GM18505 (cell line): Measurements from ENCODE around the gene ZIM2.
"Not testable (repeated sequence)": the region's sequence is repeated elsewhere in the genome, so short reads cannot be mapped to it uniquely, and the experiment has no call there.

Experiments used
- ATAC-seq: cut with Tn5 transposase; IDR thresholded peaks from one replicate; pipeline ENCODE4 v1.9.1; 2021; ENCODE audit not compliant: unreplicated experiment
- POLR2A ChIP-seq: IDR thresholded peaks from 4 replicates; pipeline ENCODE4 v1.6.1; 2011; ENCODE audit warnings: borderline replicate concordance; ENCODE audit not compliant: insufficient read depth, insufficient read length; ENCODE audit errors: extremely low read depth

Gene ZIM2

DNA sequence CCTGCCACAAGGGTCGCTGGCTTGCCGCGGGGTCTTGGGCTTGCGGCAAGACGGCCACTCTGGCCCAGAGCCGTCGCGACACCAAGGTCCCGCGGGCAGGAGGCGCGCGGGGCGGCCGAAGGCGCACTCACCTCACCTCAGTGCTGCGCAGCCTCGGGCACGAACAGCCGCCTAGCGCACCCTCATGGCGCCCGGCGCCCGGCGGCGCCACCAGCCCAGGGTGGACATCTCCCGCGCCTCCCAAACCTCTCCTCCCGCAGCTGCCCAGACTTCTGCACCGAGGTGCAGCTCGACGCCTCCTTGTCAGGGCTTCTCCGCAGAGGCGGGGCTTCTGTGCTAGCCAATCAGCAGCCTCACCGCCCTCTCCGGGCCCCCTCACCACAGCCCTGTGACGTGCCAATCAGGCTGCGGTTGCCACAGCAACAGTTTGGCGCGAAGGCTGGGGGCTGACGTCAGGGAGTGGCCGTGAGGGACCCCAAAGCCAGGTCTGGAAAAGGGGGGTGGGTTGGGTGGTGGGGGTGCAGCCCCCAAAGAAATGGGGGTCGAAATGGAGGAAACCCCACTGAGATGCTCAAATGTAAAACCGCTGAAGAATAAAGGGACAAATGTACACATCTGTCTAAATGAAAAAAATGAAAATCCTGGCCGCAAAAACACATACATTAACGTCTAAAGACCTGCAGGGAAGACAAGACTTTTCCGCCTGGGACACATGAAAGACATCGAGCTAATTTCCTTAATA is at the start of gene ZIM2, which contains the start of gene PEG3:
Gene ZIM2, minus strand, starts transcription at position 276 of the 742 bp plus-strand sequence. CDS start 16,449 bp downstream, outside the sequence.
Gene PEG3, minus strand, starts transcription at position 276 of the 742 bp plus-strand sequence. CDS start 16,071 bp downstream, outside the sequence.
- TF ChIP-seq POLR2A, result no peak
- ATAC-seq, result no peak

DNA sequence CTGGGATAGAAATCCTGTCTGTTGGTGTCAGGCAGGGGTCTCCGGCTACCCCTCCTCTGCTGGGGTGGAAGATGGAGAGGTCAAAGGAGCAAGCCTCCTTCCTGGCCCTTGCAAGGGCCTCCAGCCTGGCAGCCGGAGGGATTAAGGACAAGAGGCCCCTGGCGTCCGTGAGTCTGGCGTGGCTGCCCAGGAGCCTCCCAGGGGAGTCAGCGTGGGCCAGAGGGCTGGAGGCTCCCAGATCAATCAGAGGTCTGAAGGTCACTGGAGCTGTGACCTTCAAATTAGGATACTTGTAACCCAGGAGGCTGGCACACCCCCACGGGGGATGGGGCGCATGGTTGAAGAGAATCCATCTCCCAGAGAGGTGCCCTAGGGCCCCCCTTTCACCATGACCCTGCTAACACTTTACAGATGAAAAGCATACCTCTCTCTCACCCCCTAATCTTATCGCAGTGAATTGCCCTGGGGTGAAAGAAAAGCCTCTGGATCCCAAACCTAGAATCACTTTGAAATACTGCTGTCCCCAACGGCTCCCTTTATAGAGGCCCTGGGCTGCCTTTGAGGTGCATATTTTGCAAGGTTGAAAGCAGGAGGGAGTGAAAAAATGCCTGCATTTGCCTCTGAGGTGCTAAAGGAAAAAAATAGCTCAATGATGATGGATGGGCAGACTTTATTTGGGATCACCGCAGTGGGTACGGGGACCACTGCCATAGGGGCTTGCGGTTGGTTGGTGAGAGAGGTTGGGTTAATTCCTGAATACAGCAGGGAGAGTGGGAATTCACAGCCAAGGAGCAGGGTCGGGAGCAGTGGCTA is 44.9 kb upstream of the ZIM2 start:
- TF ChIP-seq POLR2A, result no peak
- no peak for ATAC-seq

DNA sequence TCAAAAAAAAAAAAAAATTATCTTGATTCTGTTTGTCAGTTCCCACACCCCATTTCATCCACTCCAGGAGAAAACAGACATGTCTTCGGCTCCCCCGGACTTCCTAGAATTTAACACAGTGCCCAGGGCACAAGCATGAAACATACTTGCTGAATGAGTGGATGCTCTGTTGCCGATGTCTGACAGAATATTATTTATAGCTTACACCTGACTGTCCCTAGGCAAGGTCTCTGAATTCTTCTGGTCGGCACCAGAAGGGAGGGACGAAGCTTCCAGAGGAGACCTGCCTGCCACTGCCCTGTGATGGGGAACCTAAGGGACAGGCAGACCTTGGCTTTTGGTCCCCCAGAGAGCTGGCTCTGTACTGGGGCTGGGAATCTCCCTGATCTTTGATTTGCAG is 43.9 kb upstream of the ZIM2 start:
- no peak for TF ChIP-seq POLR2A
- no peak for ATAC-seq

DNA sequence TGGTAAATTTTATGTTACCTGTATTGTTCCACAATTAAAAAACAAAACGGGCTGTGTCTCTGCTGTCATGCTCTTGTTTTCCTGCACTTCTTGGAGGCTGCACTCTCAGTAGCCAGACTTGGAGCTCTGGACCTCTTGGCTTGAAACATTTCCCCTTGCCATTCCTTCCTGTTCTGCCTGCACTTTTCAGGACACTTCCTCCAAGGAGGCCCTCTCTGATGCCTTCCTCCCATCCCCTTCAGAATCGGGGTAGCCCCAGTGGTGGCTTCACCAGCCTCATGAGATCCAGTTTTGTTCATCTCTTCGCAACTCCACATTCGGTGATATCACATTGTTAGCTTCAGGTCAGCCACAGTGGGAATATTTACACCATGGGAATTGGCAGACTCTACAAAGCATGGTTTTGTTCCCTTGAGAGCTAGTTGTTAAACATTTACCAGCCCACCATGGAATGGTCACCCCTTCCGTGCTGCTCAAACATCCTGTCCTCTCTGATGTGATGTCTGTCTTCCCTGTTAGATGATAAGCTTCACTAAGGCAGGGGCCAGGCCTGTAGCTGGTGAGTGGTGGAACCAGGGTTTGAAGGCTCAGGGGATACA is 40.2 kb upstream of the ZIM2 start:
- ATAC-seq, result no peak
- no peak for TF ChIP-seq POLR2A

DNA sequence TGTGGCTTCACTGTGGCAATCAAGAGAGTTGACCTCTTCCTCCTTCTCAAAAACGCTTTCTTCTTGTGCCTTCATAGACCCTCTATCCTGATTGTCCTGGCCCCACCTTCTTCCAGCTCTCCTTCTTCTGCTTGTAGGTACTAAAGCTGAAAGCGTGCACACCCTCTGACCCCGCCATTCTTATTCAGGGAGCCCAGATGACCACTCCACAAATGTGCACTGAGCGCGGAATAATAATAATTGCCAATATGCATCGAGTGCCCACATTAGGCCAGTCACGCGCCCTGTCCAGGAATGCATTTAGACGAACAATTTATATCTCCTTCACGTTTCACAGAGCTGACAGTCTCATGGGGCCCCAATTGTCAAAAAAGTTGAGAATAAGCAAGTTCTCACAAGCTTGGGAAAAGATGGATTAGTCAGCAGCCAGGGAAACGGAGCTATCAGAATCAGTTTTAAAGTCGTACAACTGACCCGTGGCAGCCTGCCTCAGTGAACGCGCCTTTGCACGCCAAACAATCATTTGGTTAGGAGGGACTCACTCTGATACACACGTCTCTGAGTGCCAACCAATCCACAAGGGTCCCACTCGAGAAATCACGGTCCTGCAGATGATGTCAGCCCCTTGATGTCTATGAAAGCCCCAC is 36.7 kb upstream of the ZIM2 start:
- TF ChIP-seq POLR2A, result no peak
- no peak for ATAC-seq

DNA sequence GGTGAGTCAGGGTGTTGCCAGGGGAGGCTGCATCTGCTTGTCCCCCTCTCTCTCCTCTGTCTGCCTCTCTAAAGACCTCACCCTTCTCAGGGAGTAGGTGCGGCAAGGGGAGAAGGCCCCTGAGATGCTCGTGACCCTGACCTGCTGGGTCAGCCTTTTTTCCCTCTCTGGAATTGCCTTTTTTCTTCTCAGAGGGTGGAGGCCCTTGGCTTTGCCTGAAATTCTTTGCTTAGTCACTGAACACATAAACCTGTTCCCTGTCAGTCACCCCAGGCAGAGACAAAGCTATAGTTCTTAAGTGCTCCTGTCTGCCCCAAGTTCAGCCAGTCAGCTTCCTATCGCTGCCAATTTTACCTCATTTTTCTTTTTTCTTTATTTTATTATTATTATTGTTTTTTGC is 35.2 kb upstream of the ZIM2 start:
- no peak for ATAC-seq
- no peak for TF ChIP-seq POLR2A

DNA sequence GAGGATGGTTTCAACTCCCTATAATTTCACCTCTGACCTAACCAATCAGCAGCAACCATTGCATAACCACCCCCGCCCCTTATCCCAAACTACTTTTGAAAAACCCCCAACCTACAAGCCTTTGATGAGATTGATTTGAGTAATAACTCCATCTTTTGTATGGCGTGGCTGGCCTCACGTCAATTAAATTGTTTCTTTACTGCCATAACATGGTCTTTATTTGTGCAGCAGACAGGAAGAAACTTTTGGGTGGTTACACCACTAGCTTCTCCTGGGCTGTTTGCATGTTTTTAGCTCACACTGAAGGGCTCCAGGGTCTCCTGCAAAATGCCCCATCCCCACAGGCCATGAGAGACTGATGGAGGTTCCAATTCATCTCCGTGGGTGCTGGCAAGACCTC is 34.0 kb upstream of the ZIM2 start:
- no peak for ATAC-seq
- no peak for TF ChIP-seq POLR2A

DNA sequence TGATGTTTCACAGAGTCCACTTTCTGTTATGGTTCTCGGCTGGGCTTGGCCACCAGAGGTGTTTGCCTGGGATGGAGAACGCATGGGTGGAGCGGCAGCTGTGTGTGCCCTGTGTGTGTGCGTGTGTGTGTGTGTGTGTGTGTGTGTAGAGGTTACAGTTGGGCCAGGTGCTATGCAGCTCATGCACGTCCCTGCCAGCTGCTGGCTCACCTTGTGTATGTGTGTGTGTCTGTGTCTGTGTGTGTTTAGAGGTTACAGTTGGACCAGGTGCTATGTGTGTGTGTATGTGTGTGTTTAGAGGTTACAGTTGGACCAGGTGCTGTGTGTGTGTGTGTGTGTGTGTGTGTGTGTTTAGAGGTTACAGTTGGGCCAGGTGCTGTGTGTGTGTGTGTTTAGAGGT is 33.0 kb upstream of the ZIM2 start:
- ATAC-seq, result no peak
- no peak for TF ChIP-seq POLR2A

DNA sequence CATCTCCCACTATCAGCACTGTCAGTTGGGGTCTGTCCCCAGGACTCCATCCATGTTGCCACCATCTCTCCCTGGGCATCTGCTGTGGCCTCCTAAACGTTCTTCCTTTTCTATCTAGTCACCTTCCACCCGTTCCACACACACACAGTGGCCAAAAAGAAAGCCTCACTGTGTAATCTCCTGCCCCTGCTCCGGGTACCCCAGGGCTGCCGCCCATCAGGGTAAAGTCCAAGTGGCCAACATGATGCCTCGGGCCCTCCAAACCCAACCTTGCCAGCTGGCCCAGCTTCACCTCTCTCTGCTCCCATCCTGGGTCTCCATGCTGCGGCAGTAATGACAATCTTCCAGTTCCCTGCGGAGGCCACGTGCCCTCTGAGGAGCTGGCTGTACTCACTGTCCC is 29.4 kb upstream of the ZIM2 start:
- TF ChIP-seq POLR2A, result no peak
- no peak for ATAC-seq

DNA sequence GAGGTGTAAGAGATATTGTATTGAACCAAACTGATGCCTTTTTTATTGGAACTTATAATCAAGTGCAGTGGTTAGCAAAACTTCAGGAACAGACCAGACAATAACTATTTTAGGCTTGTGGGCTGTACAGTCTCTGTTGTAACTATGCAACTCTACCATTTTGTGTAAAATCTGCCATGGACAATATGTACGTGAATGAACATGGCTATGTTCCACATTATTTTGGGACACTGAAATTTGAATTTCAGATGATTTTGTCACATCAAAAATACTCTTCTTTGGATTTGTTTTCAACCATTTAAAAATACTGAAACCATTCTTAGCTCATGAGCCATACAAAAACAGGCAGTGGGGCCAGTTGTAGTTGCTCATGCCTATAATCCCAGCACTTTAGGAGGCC is 27.9 kb upstream of the ZIM2 start:
- TF ChIP-seq POLR2A, result no peak
- no peak for ATAC-seq

DNA sequence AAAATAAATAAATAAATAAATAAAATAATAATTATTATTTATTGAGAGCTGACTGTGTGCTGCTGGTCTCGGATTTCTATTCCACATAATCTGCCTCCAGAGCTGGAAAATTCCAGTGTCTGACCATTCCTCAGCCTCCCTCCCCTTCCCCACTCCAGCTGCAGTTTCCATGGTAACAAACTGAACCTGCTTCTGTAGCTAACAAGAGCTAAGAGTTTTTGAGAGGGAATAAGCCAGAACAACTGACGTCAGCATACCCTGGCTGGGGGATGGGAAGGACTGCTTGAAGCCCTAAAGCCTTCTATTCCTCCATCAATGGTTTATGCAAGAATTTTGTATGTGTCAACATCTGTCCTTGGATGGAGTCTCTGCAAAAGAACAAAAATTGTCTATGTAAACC is 26.0 kb upstream of the ZIM2 start:
- no peak for TF ChIP-seq POLR2A
- ATAC-seq, result no peak

DNA sequence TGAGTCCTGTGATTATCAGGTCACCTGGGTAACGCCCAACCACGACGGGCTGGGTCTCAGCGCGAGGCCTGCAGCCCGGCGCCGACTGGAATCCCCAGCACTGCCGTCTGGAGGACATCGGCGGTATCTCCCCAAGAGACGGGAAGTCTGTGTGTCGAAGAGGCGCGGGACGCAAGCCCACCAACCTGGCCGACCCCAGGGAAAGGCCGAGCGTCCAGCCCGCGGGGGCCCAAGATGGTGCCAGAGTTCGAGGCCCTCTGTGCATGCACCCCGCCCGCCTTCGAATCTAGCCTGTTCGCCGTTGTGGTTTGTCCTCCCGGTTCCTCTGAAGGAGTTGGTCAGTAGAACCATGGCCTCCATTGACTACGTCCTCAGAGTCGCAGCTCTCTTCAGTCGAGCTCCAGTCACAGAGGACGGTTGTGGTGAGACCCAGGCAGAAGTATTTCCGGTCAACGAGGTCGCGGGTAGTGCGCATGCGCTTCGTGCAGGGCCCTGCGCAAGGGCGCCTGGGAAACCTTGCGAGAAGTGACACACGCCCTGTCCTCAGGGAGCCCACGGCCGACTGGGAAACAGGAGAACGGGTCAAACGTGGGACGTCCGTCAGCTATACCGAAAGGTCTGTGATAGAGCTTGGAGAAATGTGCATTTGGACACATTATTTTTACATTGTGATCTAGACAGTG is 24.1 kb upstream of the ZIM2 start:
- TF ChIP-seq POLR2A, result no peak
- no peak for ATAC-seq

DNA sequence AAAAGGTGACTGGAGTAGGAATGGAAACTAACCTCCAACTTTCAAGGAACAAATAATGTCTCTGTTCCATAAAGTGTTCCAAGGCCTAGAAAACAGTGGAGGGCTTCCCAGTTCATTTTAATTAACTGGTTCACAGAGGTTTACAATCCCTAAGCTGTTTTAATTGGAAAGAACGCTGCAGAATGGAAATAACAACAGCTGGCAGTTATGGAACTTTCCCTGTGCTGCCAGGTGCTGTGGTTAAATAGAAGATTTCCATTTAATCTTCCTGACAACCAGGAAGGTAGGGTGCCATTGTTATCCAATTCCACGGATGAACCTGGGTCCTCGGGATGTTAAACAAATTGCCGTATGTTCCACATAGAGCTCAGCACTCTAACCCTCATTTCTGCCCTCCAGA is 22.2 kb upstream of the ZIM2 start:
- no peak for TF ChIP-seq POLR2A
- ATAC-seq, result no peak

DNA sequence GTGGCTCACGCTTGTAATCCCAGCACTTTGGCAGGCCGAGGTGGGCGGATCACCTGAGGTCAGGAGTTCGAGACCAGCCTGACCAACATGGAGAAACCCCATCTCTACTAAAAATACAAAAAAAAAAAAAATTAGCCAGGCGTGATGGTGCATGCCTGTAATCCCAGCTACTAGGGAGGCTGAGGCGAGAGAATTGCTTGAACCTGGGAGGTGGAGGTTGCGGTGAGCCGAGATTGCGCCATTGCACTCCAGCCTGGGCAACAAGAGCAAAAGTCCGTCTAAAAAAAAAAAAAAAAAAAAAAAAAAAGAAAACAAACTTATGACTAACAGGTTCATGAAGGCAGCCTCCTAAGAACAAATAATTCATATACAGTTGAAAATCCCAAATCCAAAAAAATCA is 19.9 kb upstream of the ZIM2 start:
- ATAC-seq, result not testable (repeated sequence)
